22Rv1 (cell line): Measurements from ENCODE around the gene DTYMK.

ENCODE experiments used
- ZFX ChIP-seq: fragments of 450-650 bp; IDR thresholded peaks from 2 replicates; pipeline ENCODE4 v1.6.1; 2017; ENCODE audit warnings: antibody characterized with exemption, borderline replicate concordance
- TF ChIP-seq, protein P1 (sequence below): fragments of 450-650 bp; IDR thresholded peaks from 2 replicates; pipeline ENCODE4 v1.5.1; 2017; ENCODE audit warnings: mild to moderate bottlenecking

DNA sequence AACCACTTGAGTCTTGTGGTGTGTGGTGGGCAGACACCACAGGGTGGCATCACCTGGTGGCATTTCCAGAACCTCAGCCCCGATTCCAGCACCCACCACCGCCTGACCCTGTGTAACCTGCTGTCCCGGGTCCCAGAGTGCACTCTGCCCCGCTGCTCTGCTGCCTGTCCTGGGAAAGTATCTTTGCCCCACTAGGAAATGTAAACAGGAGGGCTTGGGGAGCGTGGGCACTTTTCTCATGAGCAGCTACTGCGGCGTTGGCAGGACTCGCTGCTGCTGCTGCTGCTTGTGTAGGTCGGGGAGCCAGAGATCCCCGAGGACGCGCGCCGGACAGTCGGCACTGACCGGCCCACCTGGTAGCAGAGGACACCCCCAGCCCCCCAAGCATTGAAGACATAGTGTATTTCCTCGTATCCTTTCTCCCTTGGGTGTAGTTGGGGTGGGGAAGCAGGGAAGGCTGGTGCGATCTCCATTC, 13.4 kb downstream of the DTYMK start:
- TF ChIP-seq, protein P1, sequence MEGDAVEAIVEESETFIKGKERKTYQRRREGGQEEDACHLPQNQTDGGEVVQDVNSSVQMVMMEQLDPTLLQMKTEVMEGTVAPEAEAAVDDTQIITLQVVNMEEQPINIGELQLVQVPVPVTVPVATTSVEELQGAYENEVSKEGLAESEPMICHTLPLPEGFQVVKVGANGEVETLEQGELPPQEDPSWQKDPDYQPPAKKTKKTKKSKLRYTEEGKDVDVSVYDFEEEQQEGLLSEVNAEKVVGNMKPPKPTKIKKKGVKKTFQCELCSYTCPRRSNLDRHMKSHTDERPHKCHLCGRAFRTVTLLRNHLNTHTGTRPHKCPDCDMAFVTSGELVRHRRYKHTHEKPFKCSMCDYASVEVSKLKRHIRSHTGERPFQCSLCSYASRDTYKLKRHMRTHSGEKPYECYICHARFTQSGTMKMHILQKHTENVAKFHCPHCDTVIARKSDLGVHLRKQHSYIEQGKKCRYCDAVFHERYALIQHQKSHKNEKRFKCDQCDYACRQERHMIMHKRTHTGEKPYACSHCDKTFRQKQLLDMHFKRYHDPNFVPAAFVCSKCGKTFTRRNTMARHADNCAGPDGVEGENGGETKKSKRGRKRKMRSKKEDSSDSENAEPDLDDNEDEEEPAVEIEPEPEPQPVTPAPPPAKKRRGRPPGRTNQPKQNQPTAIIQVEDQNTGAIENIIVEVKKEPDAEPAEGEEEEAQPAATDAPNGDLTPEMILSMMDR: no peak
- TF ChIP-seq ZFX: no peak
